GM04503 (cell line): ENCODE data around the gene ADGRL3.

Experiments
- DNase-seq: peaks from one replicate; pipeline ENCODE4 v3.0.0-alpha.2; 2012; ENCODE audit warnings: low read depth

ADGRL3 gene

GRCh38 chr4:61997831-61998230 is 797.7 kb downstream of the ADGRL3 start:
- DNase-seq: no peak

- no peak for DNase-seq
Observed at GRCh38 chr4:62003695-62004094, 803.6 kb downstream of the ADGRL3 start.

DNA sequence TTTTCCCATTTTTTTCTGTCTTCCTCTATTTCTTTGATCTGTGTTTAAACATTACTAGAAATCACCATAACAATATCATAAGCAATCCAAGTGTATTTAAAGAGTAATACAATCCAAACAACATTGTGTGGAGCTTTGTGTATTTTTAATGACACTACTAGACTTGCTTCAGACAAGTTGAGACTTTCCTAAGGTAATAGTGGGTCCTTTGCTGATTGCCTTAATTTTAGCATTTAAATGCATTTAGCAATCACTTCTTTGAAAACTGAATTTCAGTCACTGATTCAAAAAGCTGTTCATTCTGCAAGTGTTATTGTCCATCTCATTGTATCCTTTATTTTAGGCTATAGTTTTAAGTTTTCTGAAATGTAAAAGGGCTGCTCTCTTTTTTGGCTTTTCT is 804.8 kb downstream of the ADGRL3 start:
- no peak for DNase-seq

GRCh38 chr4:62006108-62006507 is 806.0 kb downstream of the ADGRL3 start:
- DNase-seq: no peak

- no peak for DNase-seq
Observed at GRCh38 chr4:62015043-62015739, 815.1 kb downstream of the ADGRL3 start.

DNA sequence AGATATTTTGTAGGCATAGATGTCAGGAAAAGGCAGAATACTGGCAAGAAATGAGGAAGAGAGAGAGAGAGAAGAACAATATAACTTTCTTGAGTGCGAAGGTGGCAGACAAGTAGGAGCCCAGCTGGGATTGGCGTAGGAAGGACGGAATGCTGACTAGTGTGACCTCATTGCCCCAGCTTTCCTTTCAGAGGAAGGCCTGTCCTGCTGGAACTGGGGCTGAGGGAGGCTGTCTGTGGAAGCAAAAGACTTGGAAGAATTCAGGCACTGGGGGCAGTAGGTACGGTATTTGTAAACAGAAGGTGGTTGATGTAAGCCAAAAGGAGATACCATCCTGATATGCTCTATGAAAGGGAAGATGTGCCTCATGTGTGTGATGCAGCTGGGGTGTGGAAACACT is 818.4 kb downstream of the ADGRL3 start:
- DNase-seq: no peak

DNA sequence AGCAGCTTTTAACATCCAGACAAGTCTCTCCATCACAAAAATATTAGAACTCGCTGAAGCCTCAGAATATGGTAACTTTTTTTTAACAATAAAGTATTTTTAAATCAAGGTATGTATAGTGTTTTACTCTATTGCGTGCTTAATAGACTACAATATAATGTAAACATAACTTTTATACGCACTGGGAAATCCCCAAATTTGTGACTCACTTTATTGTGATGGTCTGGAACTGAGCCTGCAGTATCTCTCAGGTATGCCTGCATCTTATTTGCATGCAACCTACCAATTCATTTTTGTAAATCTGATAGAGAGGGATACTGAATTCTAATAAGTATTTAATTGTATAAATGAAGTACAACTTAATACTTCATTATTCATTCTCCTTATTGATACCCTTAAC is 823.5 kb downstream of the ADGRL3 start:
- no peak for DNase-seq

GRCh38 chr4:62028745-62029144 is 828.6 kb downstream of the ADGRL3 start:
- DNase-seq: no peak

DNA sequence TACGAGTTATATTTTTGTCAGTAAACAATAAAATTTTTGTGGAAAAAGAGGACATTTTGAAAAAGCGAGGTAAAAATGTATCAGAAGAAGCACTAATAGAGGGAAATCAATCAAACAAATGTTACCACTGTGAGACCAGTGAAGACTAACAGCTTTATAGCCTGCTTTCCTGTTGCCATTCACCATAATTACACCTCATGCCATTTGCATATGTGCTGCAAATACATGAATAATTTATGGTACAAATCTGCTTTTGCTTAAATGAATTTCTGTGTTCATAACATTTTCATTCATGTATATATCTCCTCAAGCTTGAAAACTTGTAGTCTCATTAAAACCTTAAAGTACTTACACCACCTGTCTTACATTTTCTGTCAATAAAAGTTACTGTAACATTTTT is 830.8 kb downstream of the ADGRL3 start:
- no peak for DNase-seq

DNA sequence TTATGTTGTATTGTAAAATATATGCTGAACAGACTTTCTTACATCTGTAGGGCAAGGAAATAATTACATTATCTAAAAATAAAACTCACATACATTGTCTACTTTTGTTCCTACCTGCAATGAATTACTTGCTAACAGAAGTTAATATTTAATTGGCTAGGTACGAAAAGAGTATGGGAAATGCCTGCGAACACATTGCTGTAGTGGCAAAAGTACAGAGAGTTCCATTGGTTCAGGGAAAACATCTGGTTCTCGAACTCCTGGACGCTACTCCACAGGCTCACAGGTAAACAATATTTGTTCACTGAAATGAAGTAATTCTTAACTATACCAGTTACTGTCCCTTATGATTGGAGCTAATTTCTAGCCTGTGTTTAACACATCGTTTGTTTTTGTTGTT is 837.4 kb downstream of the ADGRL3 start:
- DNase-seq: no peak

GRCh38 chr4:62051332-62051731 is 851.2 kb downstream of the ADGRL3 start:
- no peak for DNase-seq

DNA sequence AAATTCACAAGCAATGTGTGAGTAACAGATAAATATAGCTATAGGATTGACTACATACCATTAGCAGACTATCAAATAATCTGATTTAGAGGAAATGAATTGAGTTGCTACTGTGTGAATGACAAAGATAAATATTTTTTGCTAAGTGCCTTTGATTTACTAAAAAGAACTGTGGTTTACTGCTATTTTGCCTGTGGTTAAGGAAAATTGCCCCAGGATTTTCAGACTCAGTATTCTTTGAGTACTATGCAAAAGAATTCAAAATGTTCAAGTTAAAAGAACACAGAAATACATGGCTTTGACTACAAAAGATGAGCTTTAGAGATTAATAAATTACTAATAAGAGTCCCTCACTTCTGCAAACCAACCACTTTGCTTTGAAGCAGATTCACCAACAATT is 853.8 kb downstream of the ADGRL3 start:
- DNase-seq: no peak

DNA sequence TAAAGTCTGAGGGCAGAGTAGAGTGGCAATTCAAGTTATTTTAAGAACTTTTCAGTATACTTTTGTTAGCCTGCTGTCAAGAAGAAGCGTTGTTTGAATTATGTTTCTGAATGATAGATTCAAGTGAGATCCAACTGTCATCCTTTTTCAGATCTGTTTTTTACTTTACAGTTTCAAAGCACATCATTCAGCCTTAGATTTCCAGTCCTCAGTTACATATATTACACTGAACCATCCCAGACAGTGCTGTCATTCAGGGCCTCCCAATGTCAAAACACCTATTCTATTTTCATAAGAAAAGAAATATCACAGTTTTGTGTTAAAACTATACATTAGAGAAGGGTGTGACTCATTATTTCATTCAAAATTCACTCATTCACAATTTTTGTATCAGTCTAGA is 856.9 kb downstream of the ADGRL3 start:
- DNase-seq: no peak

DNA sequence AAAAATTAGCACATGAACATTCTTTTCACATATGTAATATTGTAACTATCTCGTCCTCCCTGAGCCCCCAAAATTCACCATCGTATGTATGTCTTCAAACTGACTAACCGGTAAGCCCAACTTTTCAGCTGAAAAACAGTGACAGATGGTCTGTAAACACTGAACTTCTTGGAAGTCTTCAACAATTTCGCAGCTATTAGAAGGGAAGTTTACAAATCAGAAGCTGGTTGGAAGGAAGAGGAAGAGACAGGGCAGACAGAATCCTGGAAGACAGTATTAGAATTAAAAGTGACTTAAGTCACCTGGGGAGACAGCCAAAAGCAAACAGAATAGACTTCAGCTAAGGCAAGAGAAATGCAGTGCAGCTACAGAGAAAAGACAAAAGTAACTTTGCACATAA is 858.4 kb downstream of the ADGRL3 start:
- no peak for DNase-seq

DNA sequence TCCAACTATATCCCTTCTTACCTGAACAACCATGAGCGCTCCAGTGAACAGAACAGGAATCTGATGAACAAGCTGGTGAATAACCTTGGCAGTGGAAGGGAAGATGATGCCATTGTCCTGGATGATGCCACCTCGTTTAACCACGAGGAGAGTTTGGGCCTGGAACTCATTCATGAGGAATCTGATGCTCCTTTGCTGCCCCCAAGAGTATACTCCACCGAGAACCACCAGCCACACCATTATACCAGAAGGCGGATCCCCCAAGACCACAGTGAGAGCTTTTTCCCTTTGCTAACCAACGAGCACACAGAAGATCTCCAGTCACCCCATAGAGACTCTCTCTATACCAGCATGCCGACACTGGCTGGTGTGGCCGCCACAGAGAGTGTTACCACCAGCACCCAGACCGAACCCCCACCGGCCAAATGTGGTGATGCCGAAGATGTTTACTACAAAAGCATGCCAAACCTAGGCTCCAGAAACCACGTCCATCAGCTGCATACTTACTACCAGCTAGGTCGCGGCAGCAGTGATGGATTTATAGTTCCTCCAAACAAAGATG is 870.2 kb downstream of the ADGRL3 start:
- DNase-seq: no peak

DNA sequence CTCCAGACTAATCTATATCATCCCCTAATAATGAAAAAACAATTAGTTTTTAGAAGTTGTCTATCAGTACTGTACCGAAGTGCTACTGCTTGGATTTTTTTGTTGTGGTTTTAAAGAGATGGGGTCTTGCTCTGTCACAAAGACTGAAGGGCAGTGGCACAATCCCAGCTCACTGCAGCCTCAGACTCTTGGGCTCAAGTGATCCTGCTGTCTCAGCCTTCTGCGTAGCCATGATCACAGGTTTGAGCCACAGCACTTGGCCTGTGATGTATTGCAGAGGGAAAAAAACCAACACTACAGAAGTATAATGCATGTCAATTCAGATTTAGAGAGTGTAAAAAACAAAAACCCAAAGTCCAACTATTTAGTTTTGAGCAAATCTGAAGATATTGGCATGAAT is 875.0 kb downstream of the ADGRL3 start:
- DNase-seq: no peak

- no peak for DNase-seq
Observed at GRCh38 chr4:62075521-62075920, 875.4 kb downstream of the ADGRL3 start.

DNA sequence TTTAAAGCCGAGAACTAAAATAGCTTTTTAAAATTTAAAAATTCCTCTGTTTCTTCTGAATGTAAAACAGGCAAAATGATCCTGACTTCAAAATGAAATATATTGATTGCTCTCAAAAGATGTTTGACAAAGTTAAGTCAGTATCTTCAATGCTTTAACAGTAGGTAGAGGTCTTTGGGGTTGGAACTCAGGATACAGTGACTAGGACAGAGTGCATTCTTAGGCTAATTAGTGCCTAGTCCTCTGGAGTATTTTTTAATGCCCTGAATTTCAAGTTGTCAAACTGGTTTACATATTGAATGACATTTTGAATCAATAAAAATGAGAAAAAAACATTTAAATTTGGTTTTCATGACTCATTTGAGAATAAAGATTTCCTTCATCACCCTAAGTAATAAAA is 877.3 kb downstream of the ADGRL3 start:
- DNase-seq: no peak

DNA sequence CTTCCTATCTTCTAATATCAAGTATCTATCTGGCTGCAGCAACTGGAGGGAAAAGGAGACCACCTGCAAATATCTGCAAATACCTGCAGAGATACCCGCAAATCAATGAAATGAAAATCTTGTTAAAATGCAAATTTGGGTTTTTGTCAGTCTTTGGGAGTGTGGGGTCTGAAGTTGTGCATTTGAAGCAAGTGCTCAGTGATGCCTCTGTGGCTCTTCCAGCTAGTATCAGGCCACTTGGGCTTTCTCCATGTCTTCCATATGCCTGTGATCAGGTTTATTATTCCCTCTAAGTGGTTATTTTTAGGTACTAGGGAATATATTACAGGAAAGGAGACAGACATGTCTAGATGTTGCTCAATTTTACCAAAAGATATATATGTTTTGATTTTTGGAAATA is 880.3 kb downstream of the ADGRL3 start:
- DNase-seq: no peak

- no peak for DNase-seq
Observed at GRCh38 chr4:62087706-62088105, 887.6 kb downstream of the ADGRL3 start.

- DNase-seq: no peak
Observed at GRCh38 chr4:62093735-62094134, 893.6 kb downstream of the ADGRL3 start.

DNA sequence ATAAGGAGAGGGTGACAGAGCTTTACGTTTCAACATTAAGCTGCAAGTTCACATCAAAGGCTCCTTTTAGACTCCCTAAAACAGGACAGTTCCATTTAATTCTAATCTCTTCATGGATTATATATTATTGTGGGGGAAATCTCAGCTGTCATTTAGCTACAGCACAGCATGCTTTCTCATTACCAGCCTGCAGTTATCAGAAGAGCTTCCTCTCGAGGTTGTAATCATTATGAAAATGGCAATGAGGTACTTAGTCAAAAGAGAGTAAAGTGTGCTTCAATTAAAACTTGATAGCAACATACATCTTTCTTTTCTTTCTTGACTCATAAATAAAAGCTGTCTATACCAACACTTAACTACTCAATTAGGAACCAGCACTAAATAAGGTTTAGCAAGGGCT is 896.8 kb downstream of the ADGRL3 start:
- no peak for DNase-seq

GRCh38 chr4:62115216-62115615 is 915.1 kb downstream of the ADGRL3 start:
- no peak for DNase-seq

- DNase-seq: no peak
Observed at GRCh38 chr4:62117886-62118285, 917.8 kb downstream of the ADGRL3 start.
